Activated T-cell treated with anti-CD3 and anti-CD28 coated beads, Interleukin-2, amount 50 U/mL, for 48 hours (primary cell): ENCODE data around the gene ANKRD18B.
A peak's percentile ranks its signal among the peaks of the same experiment; 100 is the strongest.
"Not testable (repeated sequence)": the region's sequence is repeated elsewhere in the genome, so short reads cannot be mapped to it uniquely, and the experiment has no call there.

Experiments used
- DNase-seq, 2 experiments: peaks; one replicate each; pipeline ENCODE4 v3.0.0-alpha.2; 2020

Gene ANKRD18B

GRCh38 chr9:33523397-33524305 lies at the start of gene ANKRD18B:
Gene ANKRD18B (plus strand): TSS chr9:33524251. CDS start chr9:33524490, 239 bp downstream.
- peak; percentile 64 to 73 for DNase-seq

- DNase-seq: peak in 1 of 2 experiments; percentile 8
Observed at GRCh38 chr9:33475357-33475756, 48.7 kb upstream of the ANKRD18B start.

GRCh38 chr9:33476503-33476902 lies 47.5 kb upstream of the ANKRD18B start:
- peak in 1 of 2 experiments; percentile 6 for DNase-seq

GRCh38 chr9:33480106-33480505 lies 43.9 kb upstream of the ANKRD18B start:
- no peak for DNase-seq

GRCh38 chr9:33480976-33481375 lies 43.1 kb upstream of the ANKRD18B start:
- no peak for DNase-seq

DNA sequence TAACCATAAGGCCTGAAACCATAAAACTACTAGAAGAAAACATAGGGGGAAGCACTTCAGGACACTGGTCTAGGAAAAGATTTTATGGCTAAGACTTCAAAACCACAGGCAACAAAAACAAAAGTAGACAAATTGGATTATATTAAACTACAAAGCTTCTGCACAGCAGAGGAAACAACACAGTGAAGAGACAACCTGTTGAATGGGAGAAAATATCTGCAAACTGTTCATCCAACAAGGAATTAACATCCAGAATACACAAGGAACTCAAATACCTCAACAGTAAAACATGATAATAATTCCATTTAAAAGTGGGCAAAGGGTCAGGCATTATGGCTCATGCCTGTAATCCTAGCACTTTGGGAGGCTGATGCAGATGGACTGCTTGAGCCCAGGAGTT lies 38.7 kb upstream of the ANKRD18B start:
- not testable (repeated sequence) for DNase-seq

DNA sequence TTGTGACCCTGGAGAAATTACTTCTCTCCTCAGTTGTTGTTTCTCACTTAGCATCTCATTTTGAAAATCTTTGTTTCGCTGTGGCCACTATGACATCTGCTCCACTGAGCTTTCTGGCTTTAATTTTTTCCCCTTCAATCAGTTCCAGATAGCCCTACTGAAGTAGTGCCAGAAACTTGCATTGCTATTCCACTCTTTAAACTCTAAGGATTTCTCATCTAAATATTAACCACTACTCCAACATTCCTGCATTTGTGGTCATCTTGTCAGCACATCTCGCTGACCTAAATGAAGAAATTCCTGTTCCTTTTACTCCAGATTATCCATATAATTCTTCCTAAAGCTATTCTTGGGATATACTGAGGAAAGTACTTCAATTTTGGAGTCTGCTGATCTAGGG lies 35.0 kb upstream of the ANKRD18B start:
- no peak for DNase-seq

DNA sequence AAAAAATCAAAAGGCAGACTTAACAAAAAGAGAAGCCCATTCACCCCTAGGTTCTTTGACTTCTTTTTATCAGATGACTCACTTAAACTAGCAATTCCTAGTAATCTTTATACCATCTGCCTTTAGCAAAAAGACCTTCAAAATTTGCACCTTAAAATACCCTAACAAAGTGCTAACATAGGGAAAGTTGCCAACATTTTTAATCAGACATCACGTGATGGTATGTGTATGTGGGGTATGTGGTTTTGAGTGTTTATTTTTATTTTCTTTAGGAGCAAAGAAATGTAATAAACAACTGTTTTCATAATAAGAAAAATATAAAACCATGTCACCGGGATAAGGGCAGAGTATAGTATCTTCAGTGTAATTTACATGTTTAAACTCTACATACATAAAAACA lies 30.2 kb upstream of the ANKRD18B start:
- DNase-seq: not testable (repeated sequence)

GRCh38 chr9:33498387-33498786 lies 25.7 kb upstream of the ANKRD18B start:
- no peak for DNase-seq

DNA sequence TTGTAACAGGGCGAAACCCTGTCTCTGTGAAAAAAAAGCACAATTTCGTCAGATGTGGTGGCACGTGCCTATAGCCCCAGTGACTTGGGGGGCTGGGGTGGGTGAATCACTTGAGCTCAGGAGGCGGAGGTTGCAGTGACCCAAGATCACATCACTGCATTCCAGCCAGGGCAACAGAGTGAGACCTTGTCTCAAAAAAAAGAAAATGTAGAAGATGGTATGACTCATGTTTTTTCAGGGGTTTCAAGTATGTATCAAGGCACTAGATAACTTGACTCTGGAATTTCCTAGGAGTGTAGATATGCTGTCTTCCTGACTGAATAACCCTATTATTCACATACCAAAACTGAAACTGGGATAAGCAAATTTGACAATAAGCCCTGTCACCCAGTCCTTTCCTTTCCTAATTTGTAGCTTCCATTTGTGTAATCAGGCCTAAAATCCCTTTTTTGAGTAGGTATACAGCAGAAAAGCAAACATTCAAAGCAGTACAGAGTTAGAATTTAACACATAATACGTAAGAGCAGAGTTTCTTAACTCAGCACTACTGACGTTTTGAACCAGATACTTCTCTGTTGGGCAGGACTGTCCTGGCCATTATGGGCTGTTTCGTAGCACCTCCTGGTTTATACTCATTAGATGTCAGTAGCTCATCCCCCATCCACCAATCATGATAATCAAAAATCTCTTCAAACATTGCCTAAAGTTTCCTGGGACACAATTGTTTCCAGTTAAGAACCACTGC lies 17.3 kb upstream of the ANKRD18B start:
- peak; percentile 31 to 32 for DNase-seq

DNA sequence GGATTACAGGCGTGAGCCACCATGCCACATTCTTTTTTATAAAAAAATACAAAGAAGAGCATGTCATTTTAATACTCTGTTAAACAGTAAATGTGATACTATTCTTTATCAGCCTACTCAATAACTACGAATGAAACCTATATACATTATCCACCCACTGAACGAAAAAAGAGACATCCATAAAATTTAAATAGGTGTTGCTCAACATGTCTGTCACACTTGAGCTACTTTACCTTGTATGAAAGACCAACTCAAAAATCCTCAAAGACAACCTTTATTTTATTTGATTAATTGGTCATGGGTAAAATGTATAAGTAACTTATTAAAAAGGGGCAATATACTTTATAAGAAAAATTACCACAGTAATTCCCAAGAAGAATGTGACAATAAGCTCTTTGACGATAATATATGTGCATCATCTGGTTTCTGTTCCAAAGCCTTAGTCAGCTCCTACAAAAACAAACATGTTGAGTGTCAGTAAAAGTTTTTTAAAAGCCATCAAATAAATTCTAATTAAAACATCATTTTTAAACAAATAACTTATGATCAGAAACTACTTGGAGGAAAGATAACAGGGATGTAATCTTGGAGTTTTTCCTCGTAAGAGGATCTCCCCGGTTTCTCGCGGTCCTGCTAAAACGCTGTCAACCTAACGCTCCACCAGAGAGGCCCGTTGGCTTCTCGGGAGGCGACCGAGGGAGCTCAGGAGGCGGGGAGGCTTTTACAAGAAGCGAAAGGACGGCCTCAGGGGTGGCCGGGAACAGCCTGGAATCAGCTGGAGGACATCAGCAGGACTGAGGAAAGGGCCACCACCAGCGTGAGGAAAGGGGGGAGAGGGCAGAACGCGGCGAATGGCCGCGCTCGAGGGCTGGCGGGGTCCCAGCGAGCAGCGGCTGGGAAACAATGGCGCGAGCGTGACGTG lies 13.5 kb upstream of the ANKRD18B start:
- DNase-seq: peak; percentile 66 to 70

- DNase-seq: not testable (repeated sequence)
Observed at GRCh38 chr9:33511184-33511517, 12.9 kb upstream of the ANKRD18B start.

DNA sequence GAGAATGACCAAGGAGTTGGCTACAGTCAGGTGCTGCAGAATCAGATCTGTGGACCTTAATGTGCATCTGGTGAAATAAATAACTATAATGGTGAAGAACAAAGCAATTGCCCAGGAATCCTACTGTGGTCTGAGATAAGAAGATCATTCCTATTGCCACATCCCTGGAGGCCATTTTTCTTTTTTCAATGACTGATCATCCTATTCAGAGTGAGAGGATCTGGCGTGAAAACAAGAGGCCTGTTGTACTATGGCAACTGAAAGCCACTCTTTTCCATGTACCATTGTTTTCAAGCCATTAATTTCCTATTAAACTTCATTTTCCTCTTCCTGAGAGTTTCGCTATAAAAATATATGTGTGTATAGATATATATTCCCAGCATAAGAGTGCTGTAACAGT lies 11.5 kb upstream of the ANKRD18B start:
- DNase-seq: not testable (repeated sequence)

DNA sequence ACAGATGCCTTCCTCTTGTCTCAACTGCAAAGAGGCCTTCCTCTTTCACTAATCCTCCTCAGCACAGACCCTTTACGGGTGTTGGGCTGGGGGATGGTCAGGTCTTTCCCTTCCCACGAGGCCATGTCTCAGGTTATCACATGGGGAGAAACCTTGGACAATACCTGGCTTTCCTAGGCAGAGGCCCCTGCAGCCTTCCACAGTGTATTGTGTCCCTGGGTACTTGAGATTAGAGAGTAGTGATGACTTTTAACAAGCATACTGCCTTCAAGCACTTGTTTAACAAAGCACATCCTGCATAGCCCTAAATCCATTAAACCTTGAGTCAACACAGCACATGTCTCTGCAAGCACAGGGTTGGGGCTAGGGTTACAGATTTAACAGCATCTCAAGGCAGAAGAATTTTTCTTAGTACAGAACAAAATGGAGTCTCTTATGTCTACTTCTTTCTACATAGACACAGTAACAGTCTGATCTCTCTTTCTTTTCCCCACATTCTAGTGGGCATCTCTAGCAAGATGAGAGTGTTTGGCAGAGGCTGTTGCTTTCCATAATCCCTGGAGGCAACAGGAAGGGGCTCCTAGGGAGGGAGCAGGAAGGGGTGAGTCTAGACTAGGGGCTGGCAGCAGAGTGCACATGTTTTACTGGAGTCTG lies 8.6 kb upstream of the ANKRD18B start:
- DNase-seq: not testable (repeated sequence)

DNA sequence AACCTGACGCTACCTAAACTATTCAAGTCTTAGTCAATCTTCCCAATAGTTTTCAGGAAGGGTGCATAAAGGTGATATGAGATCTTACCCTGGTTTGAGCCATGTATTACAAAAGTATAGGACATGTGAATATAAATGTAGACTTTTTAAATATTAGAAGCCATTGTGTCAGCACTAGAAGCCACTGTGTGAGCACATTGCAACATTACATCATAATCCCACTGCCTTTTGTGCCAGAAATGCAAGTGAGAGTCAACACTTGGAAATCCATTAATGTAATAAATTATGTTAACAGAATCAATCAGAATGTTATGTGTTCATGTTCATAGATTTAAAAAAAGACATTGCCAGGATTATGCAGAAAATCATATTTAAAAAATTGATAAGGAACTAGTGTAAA lies 7.7 kb upstream of the ANKRD18B start:
- DNase-seq: not testable (repeated sequence)

- DNase-seq: no peak
Observed at GRCh38 chr9:33517373-33517772, 6.7 kb upstream of the ANKRD18B start.

DNA sequence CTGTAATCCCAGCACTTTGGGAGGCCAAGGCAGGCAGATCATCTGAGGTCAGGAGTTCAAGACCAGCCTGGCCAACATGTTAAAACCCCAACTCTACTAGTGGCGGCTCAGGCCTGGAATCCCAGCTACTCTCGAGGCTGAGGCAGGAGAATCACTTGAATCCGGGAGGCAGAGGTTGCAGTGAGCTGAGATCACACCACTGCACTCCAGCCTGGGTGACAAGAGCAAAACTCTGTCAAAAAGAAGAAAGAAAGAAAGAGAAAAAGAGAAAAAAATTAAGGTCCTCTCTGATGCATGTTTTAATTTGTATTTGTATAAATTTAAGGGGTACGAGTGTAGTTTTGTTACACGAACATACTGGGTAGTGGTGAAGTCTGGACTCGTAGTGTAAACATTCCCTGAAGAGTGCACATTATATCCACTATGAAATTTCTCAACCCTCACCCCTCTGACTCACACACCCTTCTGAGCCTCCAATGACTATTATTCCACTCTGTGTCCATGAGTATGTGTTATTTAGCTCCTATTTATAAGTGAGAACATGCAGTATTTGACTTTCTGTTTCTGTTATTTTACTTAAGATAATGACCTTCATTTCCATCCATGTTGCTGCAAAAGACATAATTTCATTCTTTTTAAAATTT lies 6.0 kb upstream of the ANKRD18B start:
- not testable (repeated sequence) for DNase-seq

- DNase-seq: not testable (repeated sequence)
Observed at GRCh38 chr9:33521861-33522260, 2.2 kb upstream of the ANKRD18B start.

- peak in 1 of 2 experiments; percentile 41 for DNase-seq
Observed at GRCh38 chr9:33524306-33524947, 376 bp downstream of the ANKRD18B start.

DNA sequence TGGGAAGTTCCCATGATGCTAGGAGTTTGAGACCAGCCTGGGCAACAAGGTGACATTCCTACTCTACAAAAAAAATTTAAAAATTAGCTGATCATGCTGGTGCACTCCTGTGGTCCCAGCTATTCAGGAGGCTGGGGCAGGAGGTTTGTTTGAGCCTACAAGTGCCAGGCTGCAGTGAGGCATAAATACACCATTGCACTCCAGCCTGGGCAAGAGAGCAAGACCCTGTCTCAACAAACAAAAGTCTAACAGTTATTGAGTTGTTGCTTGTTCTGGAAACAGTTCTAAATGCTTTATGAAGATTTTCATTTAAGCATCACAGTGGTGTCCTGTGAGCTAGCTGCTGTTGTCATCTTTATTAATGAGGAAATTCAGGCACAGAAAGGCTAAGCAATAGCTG lies 4.0 kb downstream of the ANKRD18B start:
- DNase-seq: not testable (repeated sequence)

DNA sequence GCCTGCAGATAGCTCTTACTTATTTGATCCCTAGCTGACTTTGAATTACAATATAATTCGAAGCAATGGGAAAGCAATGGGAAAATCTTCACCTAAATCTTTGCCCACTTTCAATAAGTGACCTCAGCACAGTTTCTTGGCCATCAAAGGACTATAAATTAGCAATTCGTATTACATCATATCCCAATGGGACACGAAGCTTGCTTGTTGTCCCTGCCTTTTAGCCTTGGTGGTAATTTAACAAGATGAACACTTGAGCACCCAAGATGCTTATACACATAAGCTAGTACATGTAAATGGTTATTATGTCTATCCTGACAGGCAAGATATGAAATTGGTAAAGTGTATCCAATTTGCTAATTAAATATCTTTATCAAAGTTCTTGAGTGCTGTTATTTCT lies 9.9 kb downstream of the ANKRD18B start:
- not testable (repeated sequence) for DNase-seq
